ENCODE measurements around the gene SLC25A41.
"Not testable (repeated sequence)": the region's sequence is repeated elsewhere in the genome, so short reads cannot be mapped to it uniquely, and the experiment has no call there.

SLC25A41 gene

DNA sequence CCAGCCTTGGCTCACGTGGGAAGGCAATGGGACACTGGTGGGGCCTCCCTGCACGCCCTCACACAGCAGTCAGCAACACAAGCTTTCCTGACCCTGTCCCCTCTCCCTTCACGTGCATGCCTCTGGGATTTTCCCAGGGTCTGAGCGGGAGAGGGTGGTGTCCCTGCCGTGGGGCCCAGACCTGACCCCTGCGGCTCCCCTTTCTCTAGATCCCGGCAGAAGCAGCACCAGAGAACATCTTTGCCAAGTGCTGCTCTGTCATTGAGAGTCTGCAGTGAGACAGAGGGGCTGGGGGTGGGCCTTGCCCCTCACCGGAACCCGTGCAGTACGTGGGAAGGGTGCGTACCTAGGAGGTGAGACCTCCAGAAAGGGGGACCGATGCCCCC is 21.5 kb downstream of the SLC25A41 start:
- no peak for DNase-seq (ENCODE audit: low spot score)

DNA sequence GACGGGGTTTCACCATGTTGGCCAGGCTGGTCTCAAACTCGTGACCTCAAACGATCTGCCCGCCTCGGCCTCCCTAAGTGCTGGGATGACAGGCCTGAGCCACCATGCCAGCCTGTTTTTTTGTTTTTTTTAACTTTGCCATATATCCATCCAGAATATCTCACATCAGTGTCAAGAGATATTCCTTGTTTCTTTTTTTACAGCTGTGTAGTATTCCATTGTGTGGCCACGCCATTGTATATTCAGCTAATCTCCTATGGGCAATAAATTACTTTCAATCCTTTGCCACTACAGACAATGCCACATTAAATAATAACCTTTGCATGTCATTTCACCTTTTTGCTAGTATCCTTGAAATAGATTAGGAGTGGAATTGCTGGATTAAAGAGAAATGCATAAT is 24.2 kb downstream of the SLC25A41 start:
- no peak for DNase-seq (ENCODE audit: low spot score)

DNA sequence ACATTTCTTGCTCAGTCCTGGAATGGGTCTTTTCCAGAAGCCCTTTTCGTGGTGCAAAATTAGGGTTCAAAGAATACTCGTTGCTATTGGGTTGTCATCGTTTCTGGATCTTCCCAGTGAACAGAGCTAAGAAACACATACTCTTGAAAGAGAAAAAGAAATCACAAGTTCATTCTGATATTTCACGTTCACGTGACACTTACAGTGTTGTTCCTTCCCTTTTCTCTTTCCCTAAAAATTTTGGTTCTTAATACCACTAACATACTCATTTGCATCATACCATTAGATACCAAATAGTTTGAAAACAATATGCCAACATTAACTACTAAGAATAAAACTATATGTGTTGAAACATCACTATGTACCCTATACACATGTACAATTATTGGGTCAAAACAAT is 27.2 kb downstream of the SLC25A41 start:
- DNase-seq (ENCODE audit: low spot score) = no peak

DNA sequence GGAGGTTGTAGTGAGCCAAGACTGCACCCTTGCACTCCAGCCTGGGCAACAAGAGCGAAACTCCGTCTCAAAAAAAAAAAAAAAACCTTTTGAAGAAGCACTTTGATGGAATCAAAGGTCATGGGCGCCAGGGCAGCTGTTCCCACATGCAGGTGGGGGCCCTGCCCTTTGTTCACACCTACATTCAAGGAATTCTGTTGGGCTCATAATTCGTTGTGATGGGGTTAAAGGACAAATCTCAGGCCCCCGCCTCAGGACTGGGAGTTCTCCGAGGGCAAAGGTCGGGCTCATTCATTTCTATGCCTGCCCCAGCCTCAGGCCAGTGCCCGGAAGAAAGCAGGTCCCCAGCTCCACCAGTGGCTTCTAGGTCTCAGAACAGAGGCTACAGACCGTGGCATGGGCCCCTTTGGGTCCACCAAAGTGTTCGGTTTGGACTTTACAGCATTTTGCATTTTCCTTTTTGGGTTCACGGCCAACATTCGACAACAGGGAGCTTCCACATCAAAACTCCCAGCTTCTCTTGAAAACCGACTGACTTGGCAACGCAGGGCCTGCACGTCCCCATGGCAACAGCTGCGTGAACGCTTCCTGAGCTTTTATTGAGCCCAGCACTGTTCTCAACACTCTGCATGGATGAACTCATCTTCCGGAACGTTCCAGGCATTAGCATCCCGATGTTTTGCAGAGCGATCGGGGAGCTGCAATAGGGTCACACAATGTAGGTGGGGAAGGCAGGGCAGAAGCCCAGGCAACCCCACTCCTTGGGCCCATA is 30.5 kb downstream of the SLC25A41 start:
- DNase-seq (ENCODE audit: low spot score) = no peak

DNA sequence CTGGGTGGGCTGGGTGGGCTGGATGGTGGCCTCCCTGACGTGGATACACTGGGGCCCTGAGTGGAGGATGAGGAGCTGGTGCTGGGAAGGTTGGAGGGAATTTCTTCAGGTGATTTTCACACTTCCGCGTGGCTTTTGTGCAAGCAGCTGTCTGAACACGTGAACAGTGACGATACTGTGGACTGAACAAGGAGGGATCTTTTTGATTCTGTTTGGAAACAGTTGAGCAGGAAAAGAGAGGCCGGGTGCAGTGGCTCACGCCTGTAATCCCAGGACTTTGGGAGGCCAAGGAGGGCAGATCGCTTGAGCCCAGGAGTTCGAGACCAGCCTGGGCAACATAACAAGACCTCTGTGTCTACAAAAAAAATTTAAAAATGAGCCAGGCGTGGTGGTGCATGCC is 31.5 kb downstream of the SLC25A41 start:
- DNase-seq (ENCODE audit: low spot score) = no peak

DNA sequence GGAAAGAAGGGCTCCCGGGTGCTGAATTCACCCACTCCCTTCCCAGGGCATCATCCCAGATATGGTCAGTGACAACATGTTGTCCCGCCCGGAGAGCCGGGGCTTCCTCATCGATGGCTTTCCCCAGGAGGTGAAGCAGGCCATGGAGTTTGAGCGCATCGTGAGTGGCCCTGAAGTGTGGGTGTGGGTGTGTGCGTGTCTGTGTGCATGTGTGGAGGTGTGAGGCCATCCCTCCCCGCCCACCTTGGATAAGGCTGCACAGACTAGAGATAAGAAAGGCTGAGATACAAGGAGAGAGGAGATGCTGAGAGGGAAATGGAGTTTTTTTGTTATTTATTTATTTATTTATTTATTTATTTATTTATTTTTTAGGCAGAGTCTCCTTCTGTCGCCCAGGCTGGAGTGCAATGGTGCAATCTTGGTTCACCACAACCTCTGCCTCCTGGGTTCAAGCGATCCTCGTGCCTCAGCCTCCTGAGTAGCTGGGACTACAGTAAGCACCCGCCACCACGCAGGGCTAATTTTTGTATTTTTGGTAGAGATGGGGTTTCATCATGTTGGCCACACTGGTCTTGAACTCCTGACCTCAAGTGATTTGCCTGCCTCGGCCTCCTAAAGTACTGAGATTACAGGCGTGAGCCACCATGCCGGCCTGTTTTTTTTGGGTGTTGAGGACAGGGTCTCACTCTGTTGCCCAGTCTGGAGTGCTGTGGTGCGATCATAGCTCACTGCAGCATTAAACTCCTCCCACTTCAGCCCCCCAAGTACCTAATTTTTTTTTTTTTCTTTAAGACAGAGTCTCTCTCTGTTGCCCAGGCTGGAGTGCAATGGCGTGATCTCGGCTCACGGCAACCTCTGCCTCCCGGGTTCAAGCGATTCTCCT is 33.3 kb downstream of the SLC25A41 start:
- not testable (repeated sequence) for DNase-seq (ENCODE audit: low spot score)

DNA sequence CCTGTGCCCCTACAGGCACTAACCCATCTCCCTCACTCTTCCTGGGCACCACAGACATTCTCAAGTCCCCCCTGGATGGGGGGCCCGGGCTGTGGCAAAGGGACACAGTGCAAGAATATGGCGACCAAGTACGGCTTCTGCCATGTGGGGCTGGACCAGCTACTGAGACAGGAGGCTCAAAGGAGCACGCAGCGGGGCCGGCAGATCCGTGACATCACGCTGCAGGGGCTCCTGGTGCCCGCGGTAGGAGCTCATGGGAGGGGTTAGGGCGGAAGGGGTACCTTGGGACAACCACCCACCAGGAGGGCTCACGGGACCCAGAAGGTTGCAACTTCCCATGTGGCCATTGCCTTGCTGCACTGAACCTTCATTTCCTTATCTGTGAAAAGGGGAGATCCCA is 37.3 kb downstream of the SLC25A41 start:
- DNase-seq (ENCODE audit: low spot score) = no peak

DNA sequence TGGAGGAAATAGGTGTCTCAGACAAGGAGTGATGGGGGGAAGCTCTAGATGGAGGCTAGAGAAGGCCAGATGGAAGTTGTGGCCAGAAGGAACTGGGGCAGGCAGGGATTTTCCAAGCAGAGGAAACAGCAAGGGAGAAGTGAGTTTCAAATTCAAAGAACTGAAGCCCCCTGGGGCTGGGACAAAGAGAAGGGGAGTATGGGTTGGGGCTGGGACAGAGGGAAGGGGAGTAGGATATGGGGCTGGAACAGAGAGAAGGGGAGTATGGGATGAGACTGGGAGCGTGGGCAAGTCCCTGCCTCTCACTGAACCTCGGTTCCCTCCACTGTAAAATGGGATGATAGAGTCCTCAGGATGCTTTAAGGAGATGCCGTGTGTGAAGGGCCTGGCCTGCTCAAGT is 38.7 kb downstream of the SLC25A41 start:
- no peak for DNase-seq (ENCODE audit: low spot score)

DNA sequence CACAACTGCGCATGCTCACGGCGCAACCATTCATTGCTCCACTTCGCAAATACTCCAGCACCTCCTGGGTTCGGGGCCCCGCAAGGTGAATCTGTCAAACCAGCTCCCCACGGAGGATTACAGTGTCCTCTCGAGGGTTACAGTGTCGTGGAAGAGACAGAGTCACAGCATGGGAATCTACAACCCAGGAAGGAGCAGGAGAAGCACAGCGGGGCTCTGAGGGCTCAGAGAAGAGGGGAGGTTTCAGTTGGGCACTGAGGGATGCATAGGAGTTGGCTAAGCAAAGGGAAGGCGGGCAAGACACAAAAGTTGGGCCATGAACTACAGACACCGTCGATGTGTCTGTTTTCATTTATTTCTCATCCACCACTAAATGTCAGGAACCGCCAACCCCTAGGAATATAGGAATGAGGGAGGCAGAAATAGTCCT is 39.6 kb downstream of the SLC25A41 start:
- peak; percentile 79 for DNase-seq (ENCODE audit: low spot score)

DNA sequence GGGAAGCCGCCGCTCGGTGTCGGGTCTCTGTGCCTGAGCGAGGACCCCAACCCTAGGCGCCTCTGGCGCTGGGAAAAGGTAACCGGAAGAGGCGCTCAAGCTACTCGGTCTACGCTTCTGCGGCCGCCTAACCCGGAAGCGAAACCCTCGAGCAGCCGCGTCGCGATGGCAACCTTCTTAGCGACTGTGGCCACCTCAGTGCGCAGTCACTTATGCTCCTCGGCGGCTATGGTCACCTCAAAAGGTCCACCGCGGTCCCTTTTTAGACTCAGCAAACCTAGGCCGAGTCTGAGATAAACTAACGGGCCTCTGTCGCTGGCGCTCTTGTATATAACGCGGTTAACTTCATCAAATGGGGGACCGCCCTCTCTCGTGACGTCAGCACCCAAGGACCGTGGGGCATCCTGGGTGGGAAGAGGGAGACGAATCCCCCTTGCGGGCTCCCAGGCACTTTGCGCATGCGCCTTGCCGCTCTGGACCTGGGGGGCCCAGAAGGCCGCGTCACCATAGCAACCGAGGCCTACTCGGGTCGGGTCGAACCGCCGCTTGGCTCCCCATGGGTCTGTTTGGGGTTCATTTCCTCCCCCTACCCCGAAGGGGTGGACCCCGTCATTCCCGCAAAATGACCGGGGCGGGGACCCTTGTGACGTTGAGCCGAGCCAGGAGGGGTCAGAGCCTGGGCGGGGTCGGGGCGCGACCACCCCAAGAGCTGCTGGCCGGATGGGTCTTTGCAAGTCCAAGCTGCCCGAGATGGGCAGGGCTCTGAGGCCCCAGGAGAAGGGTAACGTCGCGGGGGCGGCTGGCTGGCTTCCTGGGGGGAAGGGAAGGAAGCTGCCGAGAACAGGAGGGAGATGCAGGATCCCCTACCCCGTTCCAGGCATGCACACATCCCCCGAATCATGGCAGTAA is 40.2 kb downstream of the SLC25A41 start, which contains the start of gene GTF2F1:
GTF2F1 (minus strand) TSS at position 91 of the 909 bp plus-strand sequence. CDS start 169 bp downstream, outside the sequence.
- DNase-seq (ENCODE audit: low spot score) = peak; percentile 94

DNA sequence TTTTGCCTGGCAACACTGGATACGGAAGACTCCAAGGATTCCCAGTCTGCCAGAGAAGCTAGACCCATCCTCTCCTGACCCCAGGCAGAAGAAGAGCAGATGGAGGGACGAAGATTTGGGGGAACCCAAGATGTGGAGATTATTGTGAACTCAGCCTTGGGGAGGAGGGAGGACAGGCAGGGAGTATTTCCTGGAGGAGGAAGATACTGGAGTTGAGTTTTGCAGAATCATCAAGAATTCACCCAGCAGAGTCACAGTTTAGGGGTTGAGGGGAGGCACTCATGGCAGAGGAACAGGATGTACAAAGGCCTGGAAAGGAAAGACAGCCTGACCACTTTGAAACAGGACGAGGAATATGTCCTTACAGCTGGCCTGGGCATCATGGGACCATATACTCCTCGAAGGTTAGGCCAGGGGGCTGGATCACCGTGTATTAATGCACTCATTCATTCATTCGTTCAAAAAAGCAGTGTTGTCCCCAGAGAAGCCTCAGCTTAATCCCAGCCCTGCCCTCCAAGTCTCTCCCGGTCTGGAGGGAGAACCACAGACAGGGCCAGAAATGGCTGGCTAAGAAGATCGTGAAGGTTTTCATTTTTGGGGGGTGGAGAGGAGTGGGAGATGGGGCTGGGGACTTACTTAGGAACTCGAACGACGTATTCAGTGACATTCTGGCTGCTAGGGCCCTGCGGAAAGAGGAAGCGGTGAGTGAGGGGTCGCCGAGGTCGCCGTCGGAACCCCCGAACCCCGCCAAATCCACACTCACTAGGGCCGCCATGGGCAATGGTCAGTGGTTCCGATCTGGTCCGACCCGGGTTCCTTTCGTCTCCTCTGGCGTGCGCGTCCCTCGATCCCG is 41.1 kb downstream of the SLC25A41 start:
- no peak for DNase-seq (ENCODE audit: low spot score)

DNA sequence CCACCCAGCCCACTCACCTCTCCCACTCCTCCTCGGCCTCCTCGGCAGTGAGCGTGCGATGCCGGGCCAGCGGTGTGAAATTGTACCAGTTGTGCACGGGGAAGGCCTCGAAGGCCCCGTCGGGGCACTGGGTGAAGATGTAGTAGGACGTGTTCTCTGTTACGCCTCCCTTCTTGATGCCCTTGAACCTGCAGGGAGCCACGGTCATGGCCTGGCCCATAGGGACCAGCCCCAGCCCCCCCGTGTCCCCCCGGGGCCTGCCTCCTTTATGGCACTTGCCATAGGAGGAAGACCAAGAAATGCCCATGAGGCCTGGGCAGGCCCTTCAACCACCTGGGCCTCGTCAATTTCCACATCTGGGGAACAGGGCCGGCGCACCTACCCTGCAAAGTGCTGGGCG is 46.2 kb downstream of the SLC25A41 start:
- DNase-seq (ENCODE audit: low spot score) = no peak

DNA sequence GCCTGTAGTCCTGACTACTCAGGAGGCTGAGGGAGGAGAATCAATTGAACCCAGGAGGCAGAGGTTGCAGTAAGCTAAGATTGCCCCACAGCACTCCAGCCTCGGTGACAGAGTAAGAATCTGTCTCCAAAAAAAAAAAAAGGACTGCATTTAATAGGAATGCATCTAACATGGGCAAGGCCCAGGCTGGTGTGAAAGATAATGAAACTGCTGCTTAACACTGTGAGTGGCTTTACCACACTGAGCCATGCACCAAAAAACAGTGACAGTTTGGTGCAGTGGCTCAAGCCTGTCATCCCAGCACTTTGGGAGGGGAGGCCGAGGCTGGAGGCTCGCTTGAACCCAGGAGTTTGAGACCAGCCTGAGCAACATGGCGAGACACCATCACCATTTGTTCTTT is 49.2 kb downstream of the SLC25A41 start:
- no peak for DNase-seq (ENCODE audit: low spot score)

DNA sequence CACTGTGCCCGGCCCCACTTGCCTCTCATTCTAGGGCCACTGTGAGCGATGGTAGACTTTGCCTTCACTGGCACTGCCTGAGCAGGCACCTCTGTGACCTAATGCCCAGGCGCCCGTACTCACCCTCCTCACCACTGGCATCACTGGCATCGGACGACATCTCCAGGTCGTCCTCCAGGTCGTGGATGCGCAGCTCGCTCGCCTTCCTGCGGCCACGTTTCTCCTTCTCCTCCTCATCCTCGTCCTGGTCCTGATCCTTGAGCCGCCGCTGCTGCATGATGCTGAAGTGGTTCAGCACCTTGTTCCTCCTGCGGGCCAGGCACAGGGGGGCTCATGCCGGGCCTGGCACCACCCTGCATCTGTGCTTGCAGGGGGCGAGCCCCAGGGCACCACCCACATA is 50.4 kb downstream of the SLC25A41 start:
- no peak for DNase-seq (ENCODE audit: low spot score)

DNA sequence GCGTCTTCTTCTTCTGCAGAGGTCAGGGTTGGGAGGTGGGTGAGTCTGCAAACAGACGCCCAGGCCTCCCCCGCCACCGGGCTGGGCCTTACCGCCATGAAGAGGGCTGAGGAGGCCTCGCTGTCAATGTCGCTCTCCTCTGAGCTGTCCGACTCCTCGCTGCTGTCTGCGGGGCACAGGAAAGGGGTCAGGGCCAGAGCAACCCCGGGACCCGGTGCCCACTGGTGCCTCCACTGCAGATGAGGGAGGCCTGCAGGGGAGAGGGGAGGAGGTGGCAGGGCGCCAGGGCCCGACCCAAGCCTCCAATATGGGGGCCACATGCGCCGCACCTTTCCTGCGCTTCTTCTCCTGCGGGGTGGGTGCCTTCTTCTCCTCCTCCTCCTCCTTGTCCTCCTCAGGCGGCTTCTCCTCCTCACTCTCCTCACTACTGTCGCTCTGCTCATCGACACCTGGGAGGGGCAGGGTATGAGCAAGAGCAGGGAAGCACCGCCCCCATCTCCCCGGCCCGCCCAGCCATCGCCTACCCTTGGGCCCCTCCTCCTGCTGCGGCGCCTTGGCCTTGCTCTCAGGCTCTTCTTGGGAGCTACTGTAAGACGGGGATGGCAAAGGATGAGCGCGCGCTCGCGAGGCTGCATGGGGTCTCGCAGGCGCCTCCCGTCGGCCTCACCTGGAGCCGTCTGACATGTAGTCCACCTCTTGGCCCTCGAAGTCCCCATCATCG is 52.4 kb downstream of the SLC25A41 start:
- DNase-seq (ENCODE audit: low spot score) = no peak

DNA sequence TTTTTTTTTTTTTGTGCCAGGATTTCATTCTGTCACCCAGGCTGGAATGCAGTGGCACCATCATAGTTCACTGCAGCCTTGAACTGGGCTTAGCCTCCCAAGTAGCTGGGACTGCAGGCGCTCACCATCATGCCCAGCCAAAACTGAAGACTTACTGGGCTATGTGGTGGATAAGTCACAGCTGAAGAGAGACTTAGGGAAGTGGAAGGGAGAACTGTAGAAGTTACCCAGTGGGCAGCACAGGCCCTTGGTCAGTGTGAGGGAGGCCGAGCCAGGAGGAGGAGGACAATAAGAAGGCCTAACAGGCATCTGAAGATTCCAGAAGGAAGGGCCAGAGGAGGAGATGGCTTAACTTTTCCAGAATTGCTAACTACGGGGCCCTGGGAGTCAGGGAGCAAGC is 53.8 kb downstream of the SLC25A41 start:
- DNase-seq (ENCODE audit: low spot score) = no peak

DNA sequence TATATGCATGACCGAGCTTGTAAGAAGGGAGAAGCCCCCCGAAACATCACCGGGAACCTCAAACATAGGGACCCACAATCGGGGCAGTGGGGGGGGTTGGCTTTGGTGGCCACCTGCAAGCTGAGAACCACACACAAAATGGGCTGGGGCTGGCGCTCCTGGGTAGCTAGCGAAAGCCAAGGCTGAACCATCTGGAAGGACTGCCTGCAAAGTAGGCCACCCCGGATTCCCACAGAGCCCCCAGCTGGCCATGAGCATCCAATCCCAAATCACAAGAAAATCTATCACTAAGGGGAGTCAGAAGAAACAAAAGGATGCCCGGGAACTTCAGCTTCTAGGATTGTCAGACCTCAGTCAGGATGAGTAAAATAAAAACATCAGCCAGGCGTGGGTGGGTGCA is 55.1 kb downstream of the SLC25A41 start:
- no peak for DNase-seq (ENCODE audit: low spot score)

DNA sequence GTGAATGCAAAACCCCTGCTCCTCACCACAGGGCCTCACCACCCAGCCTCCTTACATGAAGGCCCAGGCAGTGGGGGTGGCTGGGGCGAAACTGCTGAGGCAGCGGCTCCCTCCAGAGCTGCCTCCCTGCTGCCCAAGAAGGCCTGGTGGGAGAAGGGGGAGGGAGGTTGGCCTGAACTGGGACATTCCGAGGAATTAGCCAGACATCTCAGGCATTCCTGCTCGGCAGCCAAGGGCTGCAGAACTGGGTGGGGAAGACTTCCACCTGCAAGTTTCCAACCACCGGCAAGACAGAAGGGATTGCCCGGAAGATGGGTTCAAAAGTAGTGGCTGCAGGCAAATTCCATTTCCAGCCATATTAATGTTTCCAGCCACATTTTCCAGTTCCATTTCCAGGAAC is 55.5 kb downstream of the SLC25A41 start:
- no peak for DNase-seq (ENCODE audit: low spot score)

DNA sequence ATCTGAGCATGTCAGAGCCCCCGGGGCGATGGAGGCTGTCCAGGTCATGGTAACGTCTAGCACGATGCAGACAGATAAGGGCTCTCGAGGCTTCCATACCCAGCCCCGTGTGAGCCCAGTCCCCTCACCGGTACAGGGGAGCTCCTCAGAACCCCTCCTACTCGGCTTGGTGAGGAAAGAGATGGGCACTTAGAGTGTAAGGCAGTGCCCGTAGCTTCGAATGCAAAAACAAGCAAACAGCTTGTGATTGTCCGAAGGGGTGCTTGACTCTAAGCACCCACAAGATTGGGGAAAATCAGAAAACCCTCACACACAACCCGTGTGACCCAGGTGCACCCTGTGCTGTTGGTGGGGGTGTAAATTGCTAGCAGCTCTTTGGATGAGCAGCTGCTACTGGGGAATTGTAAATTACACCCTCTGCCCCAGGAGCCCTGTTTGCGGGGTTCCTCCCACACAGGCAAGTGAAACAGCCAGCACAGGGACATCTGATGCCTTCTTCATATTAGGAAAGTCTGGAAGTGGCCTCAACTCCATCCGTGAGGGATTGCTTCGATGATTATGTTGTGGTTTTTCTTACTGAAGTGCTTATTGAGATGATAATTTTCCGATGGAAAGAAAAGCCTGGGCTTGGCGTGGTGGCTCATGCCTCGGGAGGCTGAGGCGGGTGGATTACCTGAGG is 56.9 kb downstream of the SLC25A41 start:
- no peak for DNase-seq (ENCODE audit: low spot score)

All from CD4-positive, alpha-beta T cell treated with Interleukin-2 at 100 ng/mL for 4 hours (primary cell).